Activated T-cell treated with anti-CD3 and anti-CD28 coated beads, Interleukin-2, amount 50 U/mL, for 1 hour (primary cell): ENCODE results near the gene IL18BP.

Experiments used
- DNase-seq: peaks from one replicate; pipeline ENCODE4 v3.0.0-alpha.2; 2020

The IL18BP gene

DNA sequence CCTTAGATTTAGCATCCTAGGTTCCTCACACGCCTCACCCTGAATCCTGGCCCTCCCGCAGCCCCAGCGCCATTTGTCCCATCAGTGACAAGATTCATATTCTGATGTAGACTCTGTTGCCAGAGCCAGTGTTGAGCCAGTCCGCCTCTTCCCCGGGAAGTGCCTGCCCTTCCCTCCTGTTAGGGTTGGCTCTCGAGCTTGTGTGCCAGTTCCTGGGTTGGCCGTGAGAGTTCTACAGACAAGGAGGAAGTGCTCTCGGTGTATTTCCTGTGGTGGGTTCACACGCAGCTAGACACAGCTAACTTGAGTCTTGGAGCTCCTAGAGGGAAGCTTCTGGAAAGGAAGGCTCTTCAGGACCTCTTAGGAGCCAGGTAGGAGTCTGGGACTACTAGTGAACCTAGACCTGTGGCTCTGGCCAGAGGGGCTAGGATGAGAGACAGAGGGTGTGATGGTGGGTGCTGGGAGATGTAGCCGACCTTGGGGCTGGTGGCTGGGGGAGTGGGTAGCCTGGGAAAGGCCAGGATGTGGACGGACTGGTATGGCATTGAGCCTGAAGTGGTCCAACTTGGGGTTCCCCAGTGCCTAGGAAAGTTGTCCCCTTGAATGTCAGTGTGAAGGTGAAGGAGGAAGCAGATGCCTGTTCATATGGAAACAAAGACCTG is at the start of gene IL18BP:
Gene IL18BP (plus strand): TSS at position 261 of the 662 bp plus-strand sequence. CDS start 1,076 bp downstream, outside the sequence.
- no peak for DNase-seq

DNA sequence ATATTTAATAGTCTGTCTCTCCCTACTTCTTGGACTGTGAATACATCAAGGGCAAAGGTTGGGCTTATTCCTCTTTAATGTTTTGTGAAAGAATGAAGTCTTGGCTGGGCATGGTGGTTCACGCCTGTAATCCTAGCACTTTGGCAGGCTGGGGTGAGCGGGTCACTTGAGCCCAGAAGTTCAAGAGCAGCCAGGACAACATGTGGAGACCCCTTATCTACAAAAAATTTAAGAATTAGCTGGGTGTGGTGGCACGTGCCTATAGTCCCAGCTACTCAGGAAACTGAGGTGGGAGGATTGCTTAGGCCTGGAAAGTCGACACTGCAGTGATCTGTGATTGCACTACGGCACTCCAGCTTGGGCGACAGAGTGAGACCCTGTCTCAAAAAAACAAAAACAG is 49.7 kb upstream of the IL18BP start:
- no peak for DNase-seq

DNA sequence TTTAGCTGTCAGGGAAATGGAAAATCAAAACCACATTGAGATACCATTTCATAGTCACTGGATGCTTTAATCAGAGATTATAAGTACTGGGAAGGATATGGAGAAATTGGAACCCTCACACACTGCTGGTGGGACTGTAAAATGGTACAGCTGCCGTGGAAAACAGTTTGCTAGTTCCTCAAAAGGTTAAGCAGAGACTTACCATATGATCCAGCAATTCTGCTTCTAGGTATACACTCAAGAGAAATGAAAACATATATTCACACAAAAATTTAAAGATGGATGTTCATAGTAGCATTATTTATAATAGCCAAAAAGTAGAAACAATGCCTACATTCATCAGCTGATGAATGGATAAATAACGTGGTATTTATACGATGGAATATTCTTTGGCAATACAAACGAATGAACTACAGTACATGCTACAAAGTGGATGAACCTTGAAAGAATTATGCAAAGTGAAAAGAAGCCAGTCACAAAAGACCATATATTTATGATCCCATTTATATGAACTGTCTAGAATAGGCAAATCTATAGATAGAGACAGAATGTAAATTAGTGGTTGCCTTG is 46.9 kb upstream of the IL18BP start:
- DNase-seq, result no peak

DNA sequence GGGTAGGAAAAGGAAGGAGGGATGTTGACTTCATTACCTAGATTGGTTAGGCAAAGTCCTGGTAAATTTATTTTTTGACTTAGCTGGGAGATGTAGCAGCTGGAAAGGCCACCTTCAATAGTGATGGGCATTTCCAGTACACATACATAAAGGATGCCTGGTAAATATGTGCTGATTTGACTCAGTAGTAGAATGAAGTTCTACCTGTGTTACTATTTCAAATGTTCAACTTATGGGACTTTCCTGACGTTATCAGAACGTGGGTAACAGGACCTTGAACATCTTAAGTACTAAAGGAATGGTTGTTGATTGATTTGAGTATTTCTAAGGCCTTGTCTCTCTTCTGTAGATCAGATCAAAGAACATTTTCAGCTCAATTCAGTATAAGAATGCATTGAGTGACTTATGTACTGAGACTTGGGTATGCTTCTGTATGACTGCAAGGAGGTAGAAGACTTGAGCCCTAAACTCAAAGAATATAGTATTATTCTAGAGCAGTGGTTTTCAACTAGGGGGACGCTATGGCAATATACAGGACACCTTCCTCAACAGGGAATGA is 42.7 kb upstream of the IL18BP start:
- no peak for DNase-seq

DNA sequence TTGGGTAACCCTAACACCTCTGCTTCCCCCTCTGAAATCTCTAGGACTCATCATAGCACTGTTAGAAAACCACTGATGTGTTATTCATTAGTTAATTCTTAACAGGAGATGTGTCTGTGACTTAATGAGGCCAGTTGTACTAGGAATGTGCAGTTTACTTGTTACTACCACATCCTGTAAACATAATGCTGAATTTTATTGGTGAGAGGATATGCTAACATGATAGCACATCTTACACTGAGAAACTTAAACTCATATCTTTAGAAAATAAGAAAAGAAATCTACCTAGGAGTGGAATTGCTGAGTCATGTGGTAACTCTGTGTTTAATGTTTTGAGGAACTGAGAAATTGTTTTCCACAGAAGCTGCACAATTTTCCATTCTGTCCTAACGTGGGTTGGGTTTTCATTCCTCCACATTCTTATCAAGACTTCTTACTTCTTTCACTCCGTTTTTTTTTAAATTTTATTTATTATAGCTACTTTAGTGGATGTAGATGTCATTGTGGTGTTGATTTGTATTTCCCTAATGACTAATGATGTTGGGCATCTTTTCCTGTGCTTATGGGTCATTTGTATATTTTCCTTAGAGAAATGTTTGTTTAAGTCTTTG is 36.2 kb upstream of the IL18BP start:
- DNase-seq, result no peak

DNA sequence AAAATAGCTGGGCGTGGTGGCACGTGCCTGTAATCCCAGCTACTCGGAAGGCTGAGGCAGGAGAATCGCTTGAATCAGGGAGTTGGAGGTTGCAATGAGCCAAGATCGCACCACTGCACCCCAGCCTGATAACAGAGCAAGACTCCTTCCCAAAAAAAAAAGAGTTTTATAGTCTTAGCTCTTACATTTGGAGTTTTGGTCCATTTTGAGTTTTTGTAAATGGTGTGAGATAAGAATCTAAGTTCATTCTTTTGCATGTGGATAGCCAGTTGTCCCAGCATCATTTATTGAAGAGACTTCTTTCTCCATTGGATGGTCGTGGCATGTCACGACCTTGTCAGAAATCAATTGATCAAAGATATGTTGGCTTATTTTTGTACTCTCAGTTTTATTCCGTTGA is 35.2 kb upstream of the IL18BP start:
- no peak for DNase-seq

DNA sequence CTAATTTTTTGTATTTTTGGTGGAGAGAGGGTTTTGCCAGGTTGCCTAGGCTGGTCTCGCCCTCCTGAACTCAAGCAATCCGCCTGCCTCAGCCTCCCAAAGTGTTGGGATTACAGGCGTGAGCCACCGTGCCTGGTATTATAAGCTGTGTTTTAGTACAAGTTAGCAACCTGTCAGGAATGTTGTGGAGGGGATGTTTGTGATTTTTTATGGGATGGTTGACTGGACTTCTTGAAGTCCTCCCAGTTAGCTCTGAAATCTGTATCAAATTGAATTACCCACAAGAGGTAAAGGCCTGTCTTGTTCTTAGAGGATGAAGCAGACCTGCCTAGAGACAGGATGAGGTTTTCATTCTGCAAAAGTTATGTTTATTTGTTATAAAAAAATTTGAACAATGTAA is 34.1 kb upstream of the IL18BP start:
- no peak for DNase-seq

DNA sequence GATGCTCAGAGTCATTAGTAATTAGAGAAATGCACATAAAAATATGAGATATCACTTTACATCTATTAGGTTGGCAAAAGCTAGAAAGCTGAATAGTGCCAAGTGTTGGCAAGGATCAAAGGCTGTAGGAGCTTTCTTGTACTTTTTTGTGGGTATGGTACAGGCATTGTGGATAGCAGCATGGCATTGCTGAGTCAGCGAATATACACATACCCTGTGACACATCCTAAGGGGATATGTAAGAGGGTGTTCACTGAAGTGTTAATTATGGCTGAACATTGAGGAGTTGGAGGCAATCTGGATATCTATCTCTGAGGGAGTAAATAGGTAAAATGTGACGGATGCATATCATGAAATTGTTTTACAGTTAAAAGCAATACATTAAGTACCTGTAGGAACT is 27.0 kb upstream of the IL18BP start:
- DNase-seq, result no peak

DNA sequence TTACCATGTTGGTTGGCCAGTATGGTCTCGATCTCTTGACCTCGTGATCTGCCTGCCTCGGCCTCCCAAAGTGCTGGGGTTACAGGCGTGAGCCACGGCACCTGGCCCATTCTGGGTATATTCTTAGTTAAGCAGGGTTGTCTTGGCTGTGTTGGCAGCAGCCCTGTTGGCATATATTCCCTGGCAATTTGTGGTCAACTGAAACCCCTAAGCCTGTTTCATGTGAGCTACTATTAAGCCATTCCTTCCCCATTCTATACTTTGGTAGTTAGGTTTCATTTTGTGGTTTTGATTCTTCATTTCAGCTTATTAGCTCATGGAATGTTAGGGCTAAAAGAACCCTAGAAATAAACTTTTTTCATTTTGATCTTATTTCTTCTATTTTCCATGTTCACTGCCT is 22.2 kb upstream of the IL18BP start:
- no peak for DNase-seq

DNA sequence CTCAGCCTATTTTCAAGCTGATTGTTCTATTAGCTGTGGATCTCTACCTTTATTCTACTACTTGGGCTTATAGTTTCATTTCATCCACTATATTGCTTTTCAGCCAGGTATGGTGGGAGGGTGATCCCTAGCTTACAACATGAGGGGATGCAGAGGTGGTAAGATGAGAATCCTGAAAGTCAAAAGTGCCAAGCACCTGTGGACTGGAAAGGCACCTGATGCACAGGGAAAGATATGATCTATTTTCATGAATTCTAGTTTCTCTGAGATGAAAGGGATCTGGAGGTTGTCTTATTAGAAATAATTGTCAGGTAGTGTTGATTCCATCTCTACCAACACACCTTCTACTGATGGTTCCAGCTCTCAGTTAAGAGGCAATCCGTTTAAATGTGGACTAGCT is 21.6 kb upstream of the IL18BP start:
- DNase-seq, result no peak

DNA sequence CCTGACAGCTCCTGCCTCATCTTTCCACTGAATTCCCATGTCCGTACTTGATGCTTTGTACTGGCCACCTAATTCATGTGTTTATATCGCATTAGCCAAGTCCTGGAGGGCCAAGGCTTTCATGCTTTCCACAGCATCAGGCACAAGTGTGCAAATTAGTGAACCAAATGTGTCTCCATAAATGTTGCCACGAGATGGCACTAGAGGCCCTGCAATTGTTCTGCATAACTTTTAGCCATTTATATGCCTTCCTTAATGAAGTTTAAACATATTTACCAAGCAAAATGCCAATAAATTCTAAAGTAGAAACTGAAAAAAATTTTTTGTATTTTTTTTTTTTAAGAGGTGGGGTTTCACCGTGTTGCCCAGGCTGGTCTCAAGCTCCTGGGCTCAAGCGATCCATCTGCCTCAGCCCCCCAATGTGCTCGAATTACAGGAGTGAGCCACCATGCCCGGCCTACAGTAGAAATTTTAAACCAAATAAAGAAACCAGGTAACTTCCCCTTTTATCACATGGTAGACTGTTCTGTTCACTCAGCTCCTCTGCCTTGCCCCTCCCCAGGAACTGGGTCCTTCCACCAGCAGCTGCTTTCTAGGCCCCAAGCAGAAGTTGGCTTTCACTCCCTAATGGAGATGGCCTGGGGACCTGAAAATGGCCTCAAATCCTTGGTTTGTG is 20.8 kb upstream of the IL18BP start:
- DNase-seq, result peak; percentile 40

DNA sequence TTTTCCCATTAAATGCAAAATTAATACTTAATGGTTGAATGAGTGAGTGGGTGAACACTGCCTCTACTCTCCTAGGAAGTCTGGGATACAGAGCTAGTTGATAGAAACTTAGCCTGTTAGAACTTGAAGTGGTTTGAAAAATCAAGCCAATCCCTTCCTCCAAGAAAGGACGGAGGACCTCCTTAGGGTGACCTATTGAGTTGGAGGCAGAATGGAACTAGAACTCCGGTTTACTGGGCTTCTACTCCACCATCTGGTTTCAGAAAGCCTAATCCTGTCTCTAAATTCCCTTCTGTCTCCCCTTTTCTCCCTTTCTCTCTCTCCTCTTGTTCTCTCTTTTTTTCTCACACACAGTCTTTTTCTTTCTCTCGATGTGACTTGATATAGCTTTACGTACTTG is 19.6 kb upstream of the IL18BP start:
- DNase-seq, result no peak

DNA sequence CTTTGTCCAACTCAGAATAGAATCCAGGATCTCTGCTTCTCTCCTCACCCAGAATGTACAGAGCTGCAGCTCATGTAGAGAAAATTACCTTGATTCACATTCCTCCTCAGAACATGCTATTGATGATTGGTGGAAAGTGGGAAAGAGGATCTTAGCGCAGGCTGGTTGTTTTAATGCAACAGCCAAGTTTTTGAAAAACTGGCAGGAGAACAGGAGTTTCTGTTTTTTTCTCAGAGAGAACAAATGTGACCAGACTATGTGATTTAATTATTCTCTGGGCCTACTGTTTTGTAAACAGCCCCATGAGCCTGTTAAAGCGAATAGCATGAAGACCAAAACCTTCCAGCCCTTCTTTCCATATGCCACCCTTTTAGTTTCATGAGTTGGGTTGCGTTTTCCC is 19.1 kb upstream of the IL18BP start:
- no peak for DNase-seq

DNA sequence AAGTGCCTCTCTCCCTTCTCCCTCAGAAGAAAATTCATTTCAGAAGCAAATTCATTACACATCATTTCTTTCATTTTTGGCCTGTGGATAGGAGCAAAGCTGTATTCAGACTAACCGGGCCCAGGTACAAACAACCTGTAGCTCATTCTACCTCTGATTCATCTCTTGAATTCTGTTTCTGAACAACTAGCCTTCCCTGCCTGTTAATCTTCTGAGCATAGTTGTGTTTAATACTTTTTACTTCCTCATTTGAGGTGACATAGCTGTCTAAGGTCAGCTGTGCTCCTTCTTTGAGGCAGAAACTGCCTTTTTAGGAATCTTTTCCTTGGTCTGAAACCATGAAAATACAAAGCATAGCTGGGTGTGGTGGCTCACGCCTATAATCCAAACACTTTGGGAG is 12.6 kb upstream of the IL18BP start:
- DNase-seq, result no peak

DNA sequence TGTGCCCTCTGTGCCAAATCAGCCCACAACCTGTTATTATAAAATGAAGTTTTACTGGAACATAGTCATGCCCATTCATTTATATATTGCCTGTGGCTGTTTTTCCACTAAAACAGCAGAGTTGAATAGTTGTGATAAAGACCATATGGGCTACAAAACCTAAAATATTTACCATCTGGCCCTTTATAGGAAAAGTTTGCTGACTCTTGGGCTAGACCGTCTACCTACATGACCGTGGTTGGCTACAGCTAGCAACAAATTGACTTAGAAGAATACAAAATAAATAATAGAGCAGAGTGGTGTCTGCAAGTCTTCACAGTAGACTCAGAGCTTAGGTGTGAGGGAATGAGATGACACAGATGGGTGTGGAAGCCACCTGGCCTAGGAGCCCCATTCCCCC is 11.2 kb upstream of the IL18BP start:
- DNase-seq, result no peak

DNA sequence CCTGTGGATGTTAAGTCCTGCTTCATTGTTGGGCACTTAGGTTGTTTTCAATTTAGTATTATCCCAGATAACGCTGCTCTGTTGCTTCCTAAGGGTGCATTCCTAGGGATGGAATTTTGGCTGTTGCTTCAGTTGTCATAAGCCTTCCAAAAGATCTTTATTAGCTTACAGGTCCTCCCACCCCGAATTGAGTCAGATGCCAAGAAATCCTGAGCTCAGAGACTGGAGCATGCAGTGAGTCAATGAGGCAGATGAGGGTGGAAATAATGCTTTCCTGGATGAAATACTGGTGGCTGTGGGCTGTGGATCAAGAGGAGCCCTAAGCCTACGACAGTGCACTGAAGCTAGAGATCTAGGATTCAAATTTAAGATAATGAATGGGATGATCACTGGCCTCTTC is 10.7 kb upstream of the IL18BP start:
- no peak for DNase-seq

DNA sequence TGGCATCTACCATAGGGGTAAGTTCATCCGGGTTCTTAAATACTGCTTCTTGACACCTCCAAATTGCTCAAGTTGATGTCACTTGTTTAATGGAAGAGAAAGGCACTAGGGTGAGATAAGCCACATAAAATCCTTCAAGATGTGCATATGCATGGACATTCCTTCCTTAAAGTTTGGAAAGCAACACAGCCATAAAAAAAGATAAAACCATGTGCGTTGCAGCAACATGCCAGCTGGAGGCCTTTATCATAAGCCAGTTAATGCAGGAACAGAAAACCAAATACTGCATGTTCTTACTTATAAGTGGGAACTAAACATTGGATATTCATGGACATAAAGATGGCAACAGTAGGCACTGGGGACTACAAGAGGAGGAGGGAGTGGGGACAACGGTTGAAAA is 8.0 kb upstream of the IL18BP start:
- DNase-seq, result no peak

DNA sequence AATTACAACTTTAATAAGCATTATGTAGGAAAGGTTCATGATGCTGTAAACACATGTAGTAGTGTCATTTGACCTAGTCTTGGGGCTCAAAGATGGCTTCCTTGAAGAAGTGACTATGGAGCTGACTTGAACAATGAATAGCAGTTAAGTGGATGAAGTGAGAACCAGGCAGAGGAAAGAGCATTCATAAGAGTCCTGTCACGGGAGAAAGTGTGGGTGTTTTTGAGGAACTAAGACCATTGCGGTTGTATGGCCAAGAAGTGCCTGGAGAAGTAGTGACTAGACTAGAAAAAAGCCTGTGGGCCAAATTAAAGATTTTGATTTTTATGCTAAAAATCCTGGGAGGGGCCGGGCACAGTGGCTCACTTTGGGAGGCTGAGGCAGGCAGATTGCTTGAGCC is 7.2 kb upstream of the IL18BP start:
- no peak for DNase-seq

DNA sequence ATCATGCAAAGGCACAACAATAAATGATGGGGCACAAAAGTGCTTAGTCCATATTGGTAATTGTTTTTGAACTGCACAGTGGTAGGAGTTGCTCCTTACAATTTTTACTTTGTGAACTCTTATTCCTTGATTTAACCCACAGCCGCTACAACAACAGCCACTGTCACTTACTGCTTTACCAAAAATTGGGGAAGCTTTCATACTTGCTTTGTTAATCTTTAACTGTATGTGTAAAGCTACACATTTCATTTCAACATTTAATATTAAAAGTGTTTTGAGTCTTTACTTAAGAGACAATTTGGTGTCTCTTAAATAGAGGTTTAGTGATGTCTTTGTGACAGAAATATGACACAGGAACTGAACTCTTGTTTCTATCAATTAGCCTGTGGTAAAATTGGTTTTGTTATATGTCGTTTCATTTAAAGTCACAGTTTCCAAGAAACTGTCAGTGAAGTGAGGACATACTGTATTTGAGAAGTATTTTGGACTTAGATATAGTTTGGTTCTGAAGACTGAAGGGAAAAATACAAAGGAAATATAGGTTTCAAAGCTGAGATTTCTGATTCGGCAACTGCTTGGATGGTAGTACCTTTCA is 6.5 kb upstream of the IL18BP start:
- no peak for DNase-seq

DNA sequence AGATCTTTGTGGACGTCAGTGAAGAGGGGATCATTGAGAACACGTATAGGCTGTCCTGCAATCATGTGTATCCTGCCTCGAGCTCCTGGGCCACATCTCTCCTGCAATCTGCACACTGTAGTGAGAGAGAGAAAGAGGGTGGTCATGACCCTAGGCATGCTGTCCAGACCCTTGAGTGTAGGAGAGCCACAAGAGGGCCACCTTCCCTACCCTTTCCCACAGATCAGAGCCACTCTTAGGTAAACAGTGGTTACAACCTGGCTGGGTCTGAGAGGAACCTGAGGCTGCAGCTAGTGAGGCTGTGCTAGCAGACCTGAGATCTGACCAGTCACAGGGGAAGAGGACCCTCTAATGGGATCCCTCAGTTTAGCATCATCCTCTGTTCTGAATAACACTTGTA is 3.9 kb upstream of the IL18BP start:
- no peak for DNase-seq

DNA sequence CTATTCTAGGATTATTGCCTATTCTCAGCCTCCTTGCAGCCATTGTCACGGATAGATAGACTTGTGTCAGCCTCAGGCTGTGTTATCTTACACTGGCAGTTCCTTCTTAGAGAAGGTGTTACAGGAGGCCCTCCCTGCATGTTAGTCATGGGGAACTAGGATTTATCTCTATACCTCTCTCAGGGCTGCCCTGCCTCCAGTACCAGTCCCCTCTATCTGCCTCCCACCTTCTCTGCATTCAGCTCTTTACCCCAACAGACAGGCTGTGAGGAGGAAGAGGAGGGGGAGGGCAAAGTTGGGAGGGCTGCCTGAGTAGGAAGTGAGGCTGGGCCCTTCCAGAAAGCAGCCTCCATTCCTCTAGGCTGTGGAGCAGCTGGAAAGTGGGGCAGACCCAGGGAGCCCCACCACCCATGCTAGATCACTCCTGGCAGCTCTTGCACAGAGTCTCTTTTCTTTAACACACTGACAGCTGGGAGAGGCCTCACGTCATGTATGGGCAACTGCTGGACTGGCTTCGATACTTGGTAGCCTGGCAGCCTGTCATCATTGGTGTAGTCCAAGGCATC is 2.9 kb upstream of the IL18BP start:
- DNase-seq, result no peak

DNA sequence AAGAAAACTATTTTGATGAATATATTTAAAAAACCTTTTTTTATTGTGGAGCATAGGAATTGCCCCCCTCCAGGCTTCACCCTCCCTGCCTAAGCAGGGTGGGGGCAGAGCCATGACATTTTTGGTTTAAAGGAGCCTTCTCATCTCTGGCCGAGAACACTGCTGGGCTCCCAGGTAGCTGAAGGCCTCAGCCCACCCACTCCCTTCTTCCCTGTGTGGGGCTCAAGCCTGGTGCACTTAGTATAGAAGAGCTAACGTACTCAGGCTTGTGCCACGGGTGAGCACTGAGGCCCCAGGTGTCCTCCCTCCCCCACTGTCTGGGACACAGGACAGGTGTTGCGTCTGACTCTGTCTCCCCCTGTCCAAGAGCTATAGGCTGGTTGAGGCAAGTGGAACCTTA is 2.2 kb upstream of the IL18BP start:
- DNase-seq, result no peak

DNA sequence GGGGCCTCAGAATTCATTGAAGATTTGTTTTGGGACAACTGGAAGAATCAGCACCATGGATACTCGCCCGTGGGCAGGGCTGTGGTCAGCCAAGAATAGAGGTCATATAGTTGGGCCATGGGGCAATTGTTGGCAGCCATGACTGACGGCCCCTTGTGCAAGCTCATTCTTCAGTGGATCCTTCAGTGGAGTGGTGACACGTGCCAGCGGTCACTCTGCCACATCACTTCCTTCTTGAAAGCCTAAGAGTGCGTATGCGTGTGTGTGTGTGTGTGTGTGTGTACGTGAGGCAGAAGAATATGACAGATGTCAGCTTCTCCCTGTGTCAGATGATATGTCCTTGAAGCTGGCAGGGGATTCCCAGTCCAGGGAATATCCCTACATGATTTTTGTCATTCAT is 1.8 kb upstream of the IL18BP start:
- DNase-seq, result no peak
